ENCODE results near the gene WFS1. TPM values are rescaled to one million over a fixed set of nuclear protein-coding genes. Genes with fewer than 3 reads are reported as not detected.
A peak's percentile ranks its signal among the peaks of the same experiment; 100 is the strongest.

Gene WFS1
- total and polyA plus RNA-seq, 8 donors, result 10.2 to 28.7 (median 14.6) TPM

DNA sequence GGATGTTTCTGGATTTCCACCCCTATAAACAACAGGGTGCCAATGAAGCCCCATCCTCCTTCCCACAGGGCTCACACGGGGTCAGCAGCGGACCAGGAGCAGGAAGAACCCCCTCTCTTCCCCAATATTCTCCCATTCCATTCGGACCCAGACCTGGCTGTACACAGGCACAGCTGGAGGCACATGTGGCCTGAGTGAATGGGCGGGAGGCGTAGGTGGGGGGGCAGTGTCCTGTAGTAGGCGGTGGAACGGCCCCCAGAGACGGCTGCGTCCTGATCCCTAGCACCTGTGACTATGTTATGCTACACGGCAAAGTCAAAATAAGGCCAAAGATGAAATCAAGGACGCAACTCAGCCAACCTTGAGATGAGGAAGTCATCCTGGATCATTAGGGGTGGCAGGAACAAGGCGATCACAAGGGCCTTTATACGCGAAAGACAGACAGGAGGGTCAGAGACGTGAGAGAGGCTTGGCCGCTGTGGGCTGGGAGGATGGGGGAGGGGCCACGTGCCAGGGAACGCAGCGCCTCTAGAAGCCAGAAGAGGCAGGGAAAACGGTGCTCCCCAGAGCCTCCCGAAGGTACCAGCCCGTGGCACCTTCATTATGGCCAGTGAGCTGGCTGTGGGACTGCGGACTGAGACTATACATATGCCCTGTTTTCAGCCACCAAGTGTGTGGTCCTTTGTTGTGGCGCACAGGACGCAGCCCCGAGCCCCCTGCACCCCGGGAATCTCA is 75.6 kb downstream of the WFS1 start:
- intact Hi-C loops (cut with DNase I), result no loop called here
- ATAC-seq (no peak), FAIRE-seq (no peak), DNase-seq (peak in 1 of 6 donors; percentile 20)
- 65 to 67% methylated on average over 27 of the region's 27 CpGs for WGBS, 2 donors
- Histone ChIP-seq H3K9me3 (no peaks in the 10 kb centered on the region), H3K27me3 (no peaks in the 10 kb centered on the region), H3K4me1 (no peaks in the 10 kb centered on the region), H3K27ac (no peak overlapping the region), H3K4me3 (no peak overlapping the region), H3K36me3 (no peaks in the 10 kb centered on the region)
- TF ChIP-seq, protein P1, sequence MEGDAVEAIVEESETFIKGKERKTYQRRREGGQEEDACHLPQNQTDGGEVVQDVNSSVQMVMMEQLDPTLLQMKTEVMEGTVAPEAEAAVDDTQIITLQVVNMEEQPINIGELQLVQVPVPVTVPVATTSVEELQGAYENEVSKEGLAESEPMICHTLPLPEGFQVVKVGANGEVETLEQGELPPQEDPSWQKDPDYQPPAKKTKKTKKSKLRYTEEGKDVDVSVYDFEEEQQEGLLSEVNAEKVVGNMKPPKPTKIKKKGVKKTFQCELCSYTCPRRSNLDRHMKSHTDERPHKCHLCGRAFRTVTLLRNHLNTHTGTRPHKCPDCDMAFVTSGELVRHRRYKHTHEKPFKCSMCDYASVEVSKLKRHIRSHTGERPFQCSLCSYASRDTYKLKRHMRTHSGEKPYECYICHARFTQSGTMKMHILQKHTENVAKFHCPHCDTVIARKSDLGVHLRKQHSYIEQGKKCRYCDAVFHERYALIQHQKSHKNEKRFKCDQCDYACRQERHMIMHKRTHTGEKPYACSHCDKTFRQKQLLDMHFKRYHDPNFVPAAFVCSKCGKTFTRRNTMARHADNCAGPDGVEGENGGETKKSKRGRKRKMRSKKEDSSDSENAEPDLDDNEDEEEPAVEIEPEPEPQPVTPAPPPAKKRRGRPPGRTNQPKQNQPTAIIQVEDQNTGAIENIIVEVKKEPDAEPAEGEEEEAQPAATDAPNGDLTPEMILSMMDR (IDR thresholded peaks at IDR 0.05), result no peak

DNA sequence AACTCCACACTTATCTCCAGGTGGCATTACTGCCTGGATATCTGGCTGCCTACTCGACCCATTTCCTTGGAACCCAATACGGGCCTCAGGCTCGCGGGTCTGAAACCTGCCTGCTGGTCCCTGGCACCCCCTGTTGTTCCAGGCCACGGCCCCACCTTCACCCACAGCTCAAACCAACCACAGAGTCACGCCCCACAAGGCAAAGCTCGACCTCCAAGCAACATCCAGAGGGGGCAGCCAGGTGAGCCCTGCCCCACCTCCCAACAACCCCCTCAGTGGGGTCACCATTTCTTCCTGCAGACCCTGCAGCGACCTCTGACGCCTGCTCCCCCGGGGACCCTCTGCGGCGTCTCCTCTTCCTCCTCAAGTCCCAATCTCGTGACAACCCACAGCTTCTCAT is 76.2 kb downstream of the WFS1 start:
- peak in 1 of 6 donors; percentile 32 for DNase-seq

GRCh38 chr4:6346373-6347110 is 76.9 kb downstream of the WFS1 start:
- DNase-seq, result peak in 1 of 6 donors; percentile 31
- Histone ChIP-seq H3K27ac (no peak overlapping the region), H3K4me3 (no peak overlapping the region), H3K9me3 (no peaks in the 10 kb centered on the region), H3K36me3 (no peaks in the 10 kb centered on the region), H3K4me1 (no peaks in the 10 kb centered on the region), H3K27me3 (no peaks in the 10 kb centered on the region)
- intact Hi-C loops (cut with DNase I), result no loop called here
- ATAC-seq, result no peak
- FAIRE-seq, result no peak
- TF ChIP-seq, protein P1 (IDR thresholded peaks at IDR 0.05), result no peak
- 59 to 73% methylated on average over 16 of the region's 16 CpGs for WGBS, 2 donors

More for the DNA sequence above, 76.2 kb downstream of the WFS1 start:
- no peaks in the 10 kb centered on the region for H3K9me3 ChIP-seq
- H3K27me3 ChIP-seq, result no peaks in the 10 kb centered on the region
- no peak overlapping the region for H3K4me3 ChIP-seq
- TF ChIP-seq, protein P1 (IDR thresholded peaks at IDR 0.05), result no peak
- 53 to 65% methylated on average over 13 of the region's 13 CpGs for WGBS, 2 donors
- H3K36me3 ChIP-seq, result no peaks in the 10 kb centered on the region
- intact Hi-C loops (cut with DNase I), result no loop called here
- FAIRE-seq, result no peak
- H3K4me1 ChIP-seq, result no peaks in the 10 kb centered on the region
- ATAC-seq, result no peak
- no peak overlapping the region for H3K27ac ChIP-seq

DNA sequence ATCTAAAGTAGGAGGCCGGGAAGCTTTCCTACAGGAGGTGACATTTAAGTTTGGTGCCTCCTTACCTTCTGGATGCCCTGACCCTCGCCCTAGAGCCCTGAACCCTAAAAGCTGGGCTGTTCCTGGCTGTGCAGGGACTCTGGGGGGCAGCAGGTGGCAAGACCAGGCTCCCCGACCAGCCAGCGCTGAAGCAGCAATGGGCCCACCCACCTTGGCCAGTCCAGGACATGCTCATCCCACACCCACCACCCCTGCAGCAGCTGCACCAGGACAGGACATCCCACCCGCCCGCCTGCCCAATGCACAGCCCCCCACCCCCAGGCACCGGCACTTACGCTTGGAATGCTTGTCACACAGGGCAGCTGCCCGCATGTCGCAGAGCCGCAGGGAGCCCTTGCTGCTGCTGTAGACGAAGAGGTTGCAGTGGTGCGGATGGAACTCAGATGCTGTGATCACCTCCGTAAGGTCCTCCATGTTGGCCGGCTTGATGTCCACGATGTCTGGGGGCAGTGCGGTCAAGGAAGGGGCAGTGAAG is 77.9 kb downstream of the WFS1 start:
- 55 to 69% methylated on average over 16 to 17 of the region's 17 CpGs for WGBS, 2 donors
- TF ChIP-seq, protein P1 (IDR thresholded peaks at IDR 0.05), result no peak
- no peaks in the 10 kb centered on the region for H3K27me3 ChIP-seq
- H3K36me3 ChIP-seq, result no peaks in the 10 kb centered on the region
- no peak overlapping the region for H3K27ac ChIP-seq
- ATAC-seq (no peak), DNase-seq (peak in 1 of 6 donors; percentile 40), FAIRE-seq (no peak)
- no peaks in the 10 kb centered on the region for H3K9me3 ChIP-seq
- no peaks in the 10 kb centered on the region for H3K4me1 ChIP-seq
- intact Hi-C loops (cut with DNase I), result no loop called here
- H3K4me3 ChIP-seq, result no peak overlapping the region

All from pancreas (tissue), 10 donors.